K562 treated with DMSO at 1 percent for 48 hours (cell line): ENCODE data around the gene TUBB4B. TPM values are rescaled to one million over a fixed set of nuclear protein-coding genes. Genes with fewer than 3 reads are reported as not detected.

Experiments
- total RNA-seq: library from RNA; unstranded; fragments of 300-600 nt; gene quantifications from 2 replicates; pipeline ENCODE4 v1.2.3, GENCODE V29; 2022; ENCODE audit warnings: low replicate concordance; ENCODE audit errors: extremely low read depth

The TUBB4B gene
- 943 TPM in 1 of 2 replicates, not detected in the other for total RNA-seq

GRCh38 chr9:137240841-137241489 is at the start of gene TUBB4B:
TSS of gene TUBB4B (plus strand) at chr9:137241287. CDS start at chr9:137241361, 74 bp downstream.

GRCh38 chr9:137200311-137201204 is 40.5 kb upstream of the TUBB4B start, which contains the start of gene TPRN:
TSS of gene TPRN (minus strand) at chr9:137200741. CDS start at chr9:137200711, 30 bp downstream.

GRCh38 chr9:137205126-137206069 is 35.7 kb upstream of the TUBB4B start, which contains the start of the genes NDOR1 and TMEM203:
TSS of gene NDOR1 (plus strand) at chr9:137205700. CDS start at chr9:137205778, 78 bp downstream.
TSS of gene TMEM203 (minus strand) at chr9:137205648. CDS start at chr9:137205414, 234 bp downstream.

GRCh38 chr9:137222190-137223077 is 18.7 kb upstream of the TUBB4B start, which contains the start of gene RNF208:
TSS of gene RNF208 (minus strand) at chr9:137222240. CDS start at chr9:137221212, 1,028 bp downstream.

GRCh38 chr9:137224830-137225694 is 16.0 kb upstream of the TUBB4B start, which contains the start of gene CYSRT1:
TSS of gene CYSRT1 (plus strand) at chr9:137225174. CDS start at chr9:137225622, 448 bp downstream.

GRCh38 chr9:137227054-137227852 is 13.8 kb upstream of the TUBB4B start, which contains the start of gene RNF224:
TSS of gene RNF224 (plus strand) at chr9:137227502. CDS start at chr9:137228336, 834 bp downstream.

GRCh38 chr9:137230705-137231371 is 10.2 kb upstream of the TUBB4B start, which contains the start of gene SLC34A3:
TSS of gene SLC34A3 (plus strand) at chr9:137230901. CDS start at chr9:137231703, 802 bp downstream.

GRCh38 chr9:137251194-137251461 is 10.0 kb downstream of the TUBB4B start, which contains the start of gene STPG3:
TSS of gene STPG3 (plus strand) at chr9:137251286. CDS start at chr9:137251287, 1 bp downstream.

GRCh38 chr9:137254624-137255447 is 13.7 kb downstream of the TUBB4B start, which contains the start of gene NELFB:
TSS of gene NELFB (plus strand) at chr9:137255327.

GRCh38 chr9:137277329-137278041 is 36.4 kb downstream of the TUBB4B start, which contains the start of gene TOR4A:
TSS of gene TOR4A (plus strand) at chr9:137277726. CDS start at chr9:137278690, 964 bp downstream.

Other genes with a start within 250 kb of the TUBB4B start
- gene PAXX, start 248.9 kb upstream of the TUBB4B start, total RNA-seq = not detected in 2 replicates
- gene CLIC3, start 244.7 kb upstream of the TUBB4B start, total RNA-seq = not detected in 2 replicates
- not detected in 2 replicates for gene ABCA2, start 213.1 kb upstream of the TUBB4B start, total RNA-seq
- gene FUT7, start 209.2 kb upstream of the TUBB4B start, total RNA-seq = not detected in 2 replicates
- gene NPDC1, start 195.1 kb upstream of the TUBB4B start, total RNA-seq = not detected in 2 replicates
- gene ENTPD2, start 187.2 kb upstream of the TUBB4B start, total RNA-seq = not detected in 2 replicates
- not detected in 2 replicates for gene SAPCD2, start 170.7 kb upstream of the TUBB4B start, total RNA-seq
- gene UAP1L1, start 163.8 kb upstream of the TUBB4B start, total RNA-seq = not detected in 2 replicates
- 167 TPM in 1 of 2 replicates, not detected in the other for gene MAN1B1, start 154.3 kb upstream of the TUBB4B start, total RNA-seq
- not detected in 2 replicates for gene DPP7, start 126.6 kb upstream of the TUBB4B start, total RNA-seq
- gene GRIN1, start 102.1 kb upstream of the TUBB4B start, total RNA-seq = not detected in 2 replicates
- not detected in 2 replicates for gene LRRC26, start 71.2 kb upstream of the TUBB4B start, total RNA-seq
- gene TMEM210, start 69.2 kb upstream of the TUBB4B start, total RNA-seq = not detected in 2 replicates
- gene ANAPC2, start 52.7 kb upstream of the TUBB4B start, total RNA-seq = not detected in 2 replicates
- gene SSNA1, start 52.6 kb upstream of the TUBB4B start, total RNA-seq = not detected in 2 replicates
- gene TPRN, start 40.5 kb upstream of the TUBB4B start, total RNA-seq = not detected in 2 replicates
- gene TMEM203, start 35.6 kb upstream of the TUBB4B start, total RNA-seq = not detected in 2 replicates
- not detected in 2 replicates for gene NDOR1, start 35.6 kb upstream of the TUBB4B start, total RNA-seq
- not detected in 2 replicates for gene RNF208, start 19.0 kb upstream of the TUBB4B start, total RNA-seq
- gene CYSRT1, start 16.1 kb upstream of the TUBB4B start, total RNA-seq = not detected in 2 replicates
- not detected in 2 replicates for gene RNF224, start 13.8 kb upstream of the TUBB4B start, total RNA-seq
- not detected in 2 replicates for gene SLC34A3, start 10.4 kb upstream of the TUBB4B start, total RNA-seq
- gene STPG3, start 10.0 kb downstream of the TUBB4B start, total RNA-seq = not detected in 2 replicates
- gene NELFB, start 14.0 kb downstream of the TUBB4B start, total RNA-seq = not detected in 2 replicates
- gene TOR4A, start 36.4 kb downstream of the TUBB4B start, total RNA-seq = 87.0 TPM in 1 of 2 replicates, not detected in the other
- gene NRARP, start 61.0 kb downstream of the TUBB4B start, total RNA-seq = not detected in 2 replicates
- not detected in 2 replicates for gene EXD3, start 181.9 kb downstream of the TUBB4B start, total RNA-seq
- not detected in 2 replicates for gene NOXA1, start 182.1 kb downstream of the TUBB4B start, total RNA-seq
- gene ENTPD8, start 200.1 kb downstream of the TUBB4B start, total RNA-seq = not detected in 2 replicates
- gene NSMF, start 218.0 kb downstream of the TUBB4B start, total RNA-seq = not detected in 2 replicates